Activated naive CD4-positive, alpha-beta T cell treated with anti-CD3 and anti-CD28 coated beads, Interleukin-2, amount 10 ng/mL, durations not matched to agents 5 hours and 36 hours (primary cell): ENCODE results near the gene TNNC1. TPM values are rescaled to one million over a fixed set of nuclear protein-coding genes. Genes with fewer than 3 reads are reported as not detected.

Source experiments
- total RNA-seq, 2 experiments: library from RNA; stranded (reverse); gene quantifications; one replicate each; pipeline ENCODE4 v1.2.3, GENCODE V29; 2021

TNNC1 gene
- total RNA-seq, result 1 to 10 TPM; 1.9 to 2.1 TPM

DNA sequence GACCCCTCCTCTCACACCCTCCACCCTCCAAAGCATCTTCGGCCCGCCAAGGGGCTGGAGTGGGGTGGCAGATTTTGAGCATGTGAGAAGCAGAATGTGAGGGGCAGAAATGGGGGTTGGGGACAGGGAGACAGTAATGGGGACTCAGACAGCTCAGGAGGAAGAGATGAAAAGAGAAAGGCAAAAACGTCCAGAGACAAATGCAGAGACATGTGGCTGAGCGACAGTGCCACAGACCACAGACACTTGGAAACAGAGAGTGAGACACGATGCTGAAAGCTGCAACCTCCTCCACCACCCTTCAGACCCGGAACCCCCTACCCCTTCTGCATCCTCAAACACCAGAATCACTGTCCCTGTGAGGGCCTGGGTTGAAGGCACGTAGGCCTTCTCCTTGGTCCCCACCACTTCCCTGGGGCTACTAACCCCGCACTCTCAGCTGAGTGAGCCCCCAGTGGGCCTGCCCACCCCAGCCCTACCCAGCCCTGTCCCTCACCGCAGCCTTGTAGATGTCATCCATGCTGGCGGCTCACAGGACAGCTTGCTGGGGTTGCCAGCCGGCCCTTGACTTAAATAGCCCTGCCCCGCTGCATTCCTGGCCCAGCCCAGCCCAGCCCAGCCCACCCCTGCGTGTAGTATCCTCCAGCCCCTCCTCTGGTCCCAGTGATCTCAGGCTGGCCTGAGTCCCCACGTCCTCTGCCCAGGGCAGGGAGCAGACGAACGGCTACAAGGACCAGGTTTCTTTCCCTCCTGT lies at the start of gene TNNC1:
Gene TNNC1, minus strand, starts transcription at position 546 of the 754 bp plus-strand sequence. Its CDS starts 26 bp downstream, at position 520.

DNA sequence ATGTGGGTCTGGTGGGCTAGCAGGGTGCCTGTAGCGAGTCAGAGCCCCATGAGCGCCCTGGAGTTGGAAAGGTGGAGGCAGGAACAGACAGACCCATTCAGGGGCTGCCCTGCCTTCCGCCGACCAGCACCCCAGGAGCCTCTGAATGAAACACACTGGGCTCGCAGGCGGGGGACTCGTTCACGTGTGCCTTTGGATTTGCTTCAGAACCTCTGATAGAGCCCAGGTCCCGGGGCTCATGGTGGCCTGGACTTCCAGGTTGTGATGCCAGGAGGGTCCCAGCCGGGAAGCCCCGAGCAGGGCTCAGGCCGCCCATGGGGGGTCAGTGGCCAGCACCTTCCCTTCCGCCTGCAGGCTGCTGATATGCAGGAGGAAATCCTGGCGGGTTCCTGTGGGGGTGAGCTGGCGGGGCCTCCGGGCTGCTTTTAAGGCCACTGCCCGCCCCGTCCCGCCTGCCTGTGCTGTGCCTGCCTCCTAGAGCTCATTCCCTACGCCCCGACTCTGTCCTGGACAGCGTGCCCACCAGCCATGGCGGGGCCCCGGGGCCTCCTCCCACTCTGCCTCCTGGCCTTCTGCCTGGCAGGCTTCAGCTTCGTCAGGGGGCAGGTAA lies 41.1 kb upstream of the TNNC1 start, which contains the start of gene STAB1:
Gene STAB1, plus strand, starts transcription at position 453 of the 610 bp plus-strand sequence. Its CDS starts 76 bp downstream, at position 529.

DNA sequence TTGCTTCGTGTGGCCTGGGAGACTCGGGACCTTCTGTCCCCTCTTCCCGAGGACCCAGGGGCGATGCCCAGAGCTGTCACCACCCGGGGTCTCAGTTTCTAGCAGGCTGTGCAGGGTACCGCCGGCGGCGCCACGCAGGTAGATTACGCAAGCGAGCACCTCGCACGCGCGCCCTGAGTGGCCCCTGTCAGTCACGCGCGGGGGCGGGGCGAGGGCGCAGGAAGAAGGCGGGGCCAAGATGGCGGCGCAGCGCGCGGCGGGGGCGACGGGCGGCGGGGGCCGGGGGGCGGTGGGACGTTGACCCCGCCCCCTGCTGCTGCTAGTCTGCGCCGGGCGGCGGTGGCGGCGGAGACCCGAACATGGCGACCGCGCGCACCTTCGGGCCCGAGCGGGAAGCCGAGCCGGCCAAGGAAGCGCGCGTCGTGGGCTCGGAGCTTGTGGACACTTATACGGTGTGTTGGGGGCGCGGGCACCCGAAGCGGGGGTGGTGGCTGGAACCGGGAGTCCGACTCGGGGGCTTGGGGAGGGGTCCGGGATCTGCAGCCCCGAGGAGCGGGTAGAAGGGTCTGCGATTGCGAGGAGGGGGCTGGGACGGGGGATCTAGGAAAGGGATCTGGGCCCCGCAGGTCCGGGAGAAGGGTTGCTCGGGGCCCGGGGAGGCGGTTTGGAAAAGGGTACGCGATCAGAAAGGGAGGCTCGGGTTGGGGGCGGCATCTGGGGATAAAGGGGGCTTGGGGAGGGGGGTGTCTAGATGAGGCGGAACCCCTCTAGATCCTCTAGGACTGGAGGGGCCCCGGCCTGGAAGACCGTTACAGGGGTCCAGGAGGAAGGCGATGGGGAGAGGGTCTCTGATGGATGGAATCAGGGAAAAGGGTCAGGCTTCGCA lies 1.7 kb upstream of the TNNC1 start, which contains the start of gene NISCH:
Gene NISCH, plus strand, starts transcription at position 322 of the 886 bp plus-strand sequence. Its CDS starts 38 bp downstream, at position 360.

DNA sequence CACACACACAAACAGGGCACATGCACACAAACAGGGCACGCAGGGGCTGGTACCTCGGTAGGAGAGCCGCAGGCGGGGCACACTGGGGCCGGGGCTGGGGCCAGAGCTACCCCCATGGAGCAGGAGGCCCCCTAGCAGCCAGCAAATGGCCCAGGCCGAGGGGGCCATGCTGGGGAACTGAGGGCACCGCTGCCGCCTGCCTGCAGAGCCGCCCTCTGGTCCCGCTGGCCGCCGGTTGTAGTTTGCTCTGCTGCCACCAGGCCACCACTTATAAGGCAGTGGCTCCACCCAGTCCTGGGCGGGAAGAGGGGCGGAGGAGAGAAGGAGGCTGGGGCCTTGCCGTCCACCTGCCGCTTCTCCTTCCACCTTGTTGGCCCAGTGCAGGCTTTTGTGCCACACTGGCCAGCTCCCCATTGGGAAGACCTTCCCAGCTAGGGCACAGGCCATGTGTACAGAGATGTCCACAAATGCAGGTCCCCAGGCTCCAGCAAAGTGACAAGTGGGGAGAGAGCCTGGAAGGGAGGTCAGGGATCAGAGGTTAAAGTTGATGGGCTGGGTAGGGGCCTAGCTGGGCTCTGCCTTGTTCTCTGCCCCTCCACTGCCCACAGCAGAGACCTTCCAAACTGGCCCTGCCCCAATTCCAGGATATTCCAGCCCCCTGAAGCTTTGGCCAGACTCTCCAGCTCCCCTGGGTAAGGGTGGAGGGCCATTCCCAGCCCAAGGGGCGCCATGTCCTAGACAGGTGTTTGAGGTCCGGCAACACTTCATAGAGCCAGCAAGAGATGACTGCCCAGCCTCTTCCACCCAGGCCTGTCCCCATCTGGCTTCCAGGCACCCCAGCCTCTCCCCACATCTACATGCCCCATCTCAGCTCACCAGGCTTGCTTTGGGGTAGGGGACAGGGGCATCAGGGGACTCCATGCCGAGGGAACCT lies 8.7 kb downstream of the TNNC1 start, which contains the start of gene SEMA3G:
Gene SEMA3G, minus strand, starts transcription at position 244 of the 934 bp plus-strand sequence. Its CDS starts 76 bp downstream, at position 168.

Other genes with a start within 250 kb of the TNNC1 start
- gene TLR9, start 228.4 kb downstream of the TNNC1 start, total RNA-seq, result under 1 TPM; 0.14 to 0.45 TPM
- gene TWF2, start 214.9 kb downstream of the TNNC1 start, total RNA-seq, result 100 to 1,000 TPM; 116 to 131 TPM
- 100 to 1,000 TPM; 104 to 109 TPM for gene PPM1M, start 208.3 kb downstream of the TNNC1 start, total RNA-seq
- gene WDR82, start 175.4 kb downstream of the TNNC1 start, total RNA-seq, result 100 to 1,000 TPM; 139 to 141 TPM
- 10 to 100 TPM; 35.3 TPM for gene GLYCTK, start 166.2 kb downstream of the TNNC1 start, total RNA-seq
- gene DNAH1, start 137.7 kb downstream of the TNNC1 start, total RNA-seq, result 10 to 100 TPM; 26.3 to 27.1 TPM
- gene BAP1, start 44.0 kb downstream of the TNNC1 start, total RNA-seq, result 10 to 100 TPM; 87.8 to 90.6 TPM
- 10 to 100 TPM; 17.1 to 19.7 TPM for gene PHF7, start 43.4 kb downstream of the TNNC1 start, total RNA-seq
- not detected for gene SEMA3G, start 8.9 kb downstream of the TNNC1 start, total RNA-seq
- 10 to 100 TPM; 86.5 to 90.2 TPM for gene NISCH, start 1.6 kb upstream of the TNNC1 start, total RNA-seq
- gene STAB1, start 41.3 kb upstream of the TNNC1 start, total RNA-seq, result not detected
- 10 to 100 TPM; 23.6 to 27.3 TPM for gene NT5DC2, start 79.8 kb upstream of the TNNC1 start, total RNA-seq
- gene UQCC5, start 82.6 kb upstream of the TNNC1 start, total RNA-seq, result 1 to 10 TPM; 9.2 to 9.6 TPM
- gene PBRM1, start 231.9 kb upstream of the TNNC1 start, total RNA-seq, result 10 to 100 TPM; 81.3 to 81.5 TPM
- gene GNL3, start 232.0 kb upstream of the TNNC1 start, total RNA-seq, result 10 to 100 TPM; 71.3 to 72.0 TPM